ENCODE results near the gene MYEOV. TPM values are rescaled to one million over a fixed set of nuclear protein-coding genes. Genes with fewer than 3 reads are reported as not detected.

MYEOV gene
- total RNA-seq, 4 donors from 2014 or later, result 0.55 to 1.1 TPM; not detected in 2

DNA sequence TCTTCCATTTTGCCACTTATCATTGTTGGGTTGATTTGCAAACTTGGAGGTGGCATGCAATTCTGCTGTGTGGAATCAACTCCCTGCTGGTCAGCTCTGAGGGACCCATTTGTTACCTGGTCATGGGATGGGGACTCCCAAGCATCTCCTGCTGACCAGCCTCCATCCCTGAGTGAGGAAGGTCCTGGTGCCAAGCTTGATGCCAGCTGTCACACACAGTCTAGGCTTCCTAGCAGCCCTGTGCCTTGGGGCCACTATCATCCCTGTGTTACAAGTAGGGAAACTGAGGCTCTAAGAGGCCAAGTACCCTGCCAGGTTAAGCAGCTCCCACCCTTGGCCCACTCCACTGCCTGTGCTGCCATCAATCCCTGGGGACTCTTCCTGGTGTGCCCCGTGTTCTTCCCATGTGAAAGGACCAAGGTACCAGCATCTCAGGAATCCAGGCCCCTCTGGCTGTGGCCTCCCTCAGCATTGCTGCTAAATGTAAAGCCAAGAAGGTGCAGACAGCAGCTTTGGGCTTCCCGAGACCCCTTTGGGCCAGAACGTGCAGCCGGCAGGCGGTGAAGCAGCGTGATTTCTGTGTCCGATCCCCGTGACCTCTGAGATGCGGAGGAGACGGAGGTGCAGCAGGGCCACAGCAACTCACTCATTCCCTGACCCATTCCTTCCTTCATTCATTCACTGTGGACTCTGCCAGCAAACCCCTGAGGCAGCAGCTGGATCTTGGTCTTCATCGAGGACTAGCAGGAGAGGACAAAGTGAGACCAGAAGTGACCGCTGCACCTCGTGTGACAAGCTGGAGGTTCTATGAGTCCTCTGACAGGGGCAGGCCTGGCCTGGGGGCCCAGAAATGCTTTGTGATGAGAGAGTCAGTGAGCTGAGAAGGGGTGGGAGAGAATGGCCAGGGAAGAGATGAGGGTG is 49.7 kb downstream of the MYEOV start:
- Histone ChIP-seq H3K36me3 (no peaks in the 10 kb centered on the region), H3K27me3 (no peaks in the 10 kb centered on the region), H3K27ac (no peak overlapping the region), H3K9me3 (peaks cover 0 to 3% of the 10 kb centered on the region in 2 donors), H3K4me1 (no peaks in the 10 kb centered on the region), H3K4me3 (no peak overlapping the region)
- no peak for DNase-seq
- 91% methylated on average over 13 of the region's 13 CpGs; no CpG with 5 or more reads in 1 of the 2 donors for WGBS, 2 donors (ENCODE audit: low coverage in 1 of 2)
- intact Hi-C loops (cut with DNase I; ENCODE audit: low total_unique reads), result no loop called here
- no peak for TF ChIP-seq POLR2AphosphoS5 (IDR thresholded peaks at IDR 0.05)
- TF ChIP-seq, protein P1, sequence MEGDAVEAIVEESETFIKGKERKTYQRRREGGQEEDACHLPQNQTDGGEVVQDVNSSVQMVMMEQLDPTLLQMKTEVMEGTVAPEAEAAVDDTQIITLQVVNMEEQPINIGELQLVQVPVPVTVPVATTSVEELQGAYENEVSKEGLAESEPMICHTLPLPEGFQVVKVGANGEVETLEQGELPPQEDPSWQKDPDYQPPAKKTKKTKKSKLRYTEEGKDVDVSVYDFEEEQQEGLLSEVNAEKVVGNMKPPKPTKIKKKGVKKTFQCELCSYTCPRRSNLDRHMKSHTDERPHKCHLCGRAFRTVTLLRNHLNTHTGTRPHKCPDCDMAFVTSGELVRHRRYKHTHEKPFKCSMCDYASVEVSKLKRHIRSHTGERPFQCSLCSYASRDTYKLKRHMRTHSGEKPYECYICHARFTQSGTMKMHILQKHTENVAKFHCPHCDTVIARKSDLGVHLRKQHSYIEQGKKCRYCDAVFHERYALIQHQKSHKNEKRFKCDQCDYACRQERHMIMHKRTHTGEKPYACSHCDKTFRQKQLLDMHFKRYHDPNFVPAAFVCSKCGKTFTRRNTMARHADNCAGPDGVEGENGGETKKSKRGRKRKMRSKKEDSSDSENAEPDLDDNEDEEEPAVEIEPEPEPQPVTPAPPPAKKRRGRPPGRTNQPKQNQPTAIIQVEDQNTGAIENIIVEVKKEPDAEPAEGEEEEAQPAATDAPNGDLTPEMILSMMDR (IDR thresholded peaks at IDR 0.05), result no peak
- TF ChIP-seq EP300 (IDR thresholded peaks at IDR 0.05; ENCODE audit: low read depth), result no peak
- TF ChIP-seq POLR2A (IDR thresholded peaks at IDR 0.05), result no peak
- in situ Hi-C loops (cut with MboI; ENCODE audit: low pct_ligation_motif_present in 1 of 4, low pct_unique_long_range_greater_than_20kb in 1 of 4, low sequenced_read_pairs in 3 of 4), result no loop called here

DNA sequence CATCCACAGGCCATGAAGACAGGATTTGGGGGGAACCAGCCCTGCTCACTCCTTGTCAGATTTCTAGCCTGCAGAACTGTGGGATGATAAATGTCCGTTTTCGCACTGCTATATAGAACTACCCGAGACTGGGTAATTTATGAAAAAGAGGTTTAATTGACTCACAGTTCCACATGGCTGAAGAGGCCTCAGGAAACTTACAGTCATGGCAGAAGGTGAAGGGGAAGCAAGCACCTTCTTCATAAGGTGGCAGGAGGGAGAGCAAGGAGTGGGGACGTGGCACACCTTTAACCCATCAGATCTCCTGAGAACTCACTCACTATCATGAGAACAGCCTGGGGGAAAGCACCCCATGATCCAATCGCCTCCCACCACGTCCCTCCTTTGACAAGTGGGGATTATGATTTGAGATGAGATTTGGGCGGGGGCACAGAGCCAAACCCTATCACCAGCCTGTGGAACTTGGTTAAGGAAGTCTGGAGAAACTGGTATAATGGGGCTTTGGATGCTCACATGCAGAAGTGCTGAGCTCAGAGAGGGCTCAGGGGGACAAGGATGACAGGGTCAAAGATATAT is 50.7 kb downstream of the MYEOV start:
- no peaks in the 10 kb centered on the region for H3K36me3 ChIP-seq
- H3K4me3 ChIP-seq, result no peak overlapping the region
- 85 to 100% methylated on average over 1 to 7 of the region's 7 CpGs for WGBS, 2 donors (ENCODE audit: low coverage in 1 of 2)
- H3K27me3 ChIP-seq, result no peaks in the 10 kb centered on the region
- peaks cover 0 to 4% of the 10 kb centered on the region in 2 donors for H3K9me3 ChIP-seq
- in situ Hi-C loops (cut with MboI; ENCODE audit: low pct_ligation_motif_present in 1 of 4, low pct_unique_long_range_greater_than_20kb in 1 of 4, low sequenced_read_pairs in 3 of 4), result no loop called here
- H3K4me1 ChIP-seq, result no peaks in the 10 kb centered on the region
- no peak for TF ChIP-seq POLR2A (IDR thresholded peaks at IDR 0.05)
- TF ChIP-seq, protein P1 (IDR thresholded peaks at IDR 0.05), result no peak
- no peak for TF ChIP-seq POLR2AphosphoS5 (IDR thresholded peaks at IDR 0.05)
- no peak for TF ChIP-seq EP300 (IDR thresholded peaks at IDR 0.05; ENCODE audit: low read depth)
- intact Hi-C loops (cut with DNase I; ENCODE audit: low total_unique reads), result no loop called here
- no peak overlapping the region for H3K27ac ChIP-seq
- DNase-seq, result no peak

Other genes starting within 250 kb of the MYEOV start
- 10 to 100 TPM; 16.8 to 25.4 (median 20.7) TPM for gene TPCN2, start 245.2 kb upstream of the MYEOV start, total RNA-seq
- gene SMIM38, start 138.2 kb upstream of the MYEOV start, total RNA-seq, result 10 to 100 TPM in 1 of 4 donors, 1 to 10 TPM in 1, not detected in 2; 2.9 to 10.1 TPM
- not detected for gene LINC01488, start 187.5 kb downstream of the MYEOV start, total RNA-seq

All from transverse colon (tissue), 4 donors.